LNCaP clone FGC (cell line): ENCODE data around the gene ZNF276.

Experiments used
- DNase-seq: peaks from one replicate; pipeline ENCODE4 v3.0.0-alpha.2; 2011; ENCODE audit warnings: low read depth
- H3K4me3 ChIP-seq: 2 replicates; pipeline ENCODE4 v1.5.1; 2011; ENCODE audit warnings: mild to moderate bottlenecking, low read depth, low read length, control low read depth
- TF ChIP-seq, protein P1 (sequence below): IDR thresholded peaks from 2 replicates; pipeline ENCODE4 v1.5.1; 2012; ENCODE audit warnings: mild to moderate bottlenecking; ENCODE audit not compliant: control insufficient read depth, insufficient read depth; ENCODE audit errors: extremely low read depth

Gene ZNF276

GRCh38 chr16:89705006-89705405, 16.3 kb upstream of the ZNF276 start:
- H3K4me3 ChIP-seq: no peak overlapping the region
- no peak for DNase-seq
- TF ChIP-seq, protein P1, sequence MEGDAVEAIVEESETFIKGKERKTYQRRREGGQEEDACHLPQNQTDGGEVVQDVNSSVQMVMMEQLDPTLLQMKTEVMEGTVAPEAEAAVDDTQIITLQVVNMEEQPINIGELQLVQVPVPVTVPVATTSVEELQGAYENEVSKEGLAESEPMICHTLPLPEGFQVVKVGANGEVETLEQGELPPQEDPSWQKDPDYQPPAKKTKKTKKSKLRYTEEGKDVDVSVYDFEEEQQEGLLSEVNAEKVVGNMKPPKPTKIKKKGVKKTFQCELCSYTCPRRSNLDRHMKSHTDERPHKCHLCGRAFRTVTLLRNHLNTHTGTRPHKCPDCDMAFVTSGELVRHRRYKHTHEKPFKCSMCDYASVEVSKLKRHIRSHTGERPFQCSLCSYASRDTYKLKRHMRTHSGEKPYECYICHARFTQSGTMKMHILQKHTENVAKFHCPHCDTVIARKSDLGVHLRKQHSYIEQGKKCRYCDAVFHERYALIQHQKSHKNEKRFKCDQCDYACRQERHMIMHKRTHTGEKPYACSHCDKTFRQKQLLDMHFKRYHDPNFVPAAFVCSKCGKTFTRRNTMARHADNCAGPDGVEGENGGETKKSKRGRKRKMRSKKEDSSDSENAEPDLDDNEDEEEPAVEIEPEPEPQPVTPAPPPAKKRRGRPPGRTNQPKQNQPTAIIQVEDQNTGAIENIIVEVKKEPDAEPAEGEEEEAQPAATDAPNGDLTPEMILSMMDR: no peak

DNA sequence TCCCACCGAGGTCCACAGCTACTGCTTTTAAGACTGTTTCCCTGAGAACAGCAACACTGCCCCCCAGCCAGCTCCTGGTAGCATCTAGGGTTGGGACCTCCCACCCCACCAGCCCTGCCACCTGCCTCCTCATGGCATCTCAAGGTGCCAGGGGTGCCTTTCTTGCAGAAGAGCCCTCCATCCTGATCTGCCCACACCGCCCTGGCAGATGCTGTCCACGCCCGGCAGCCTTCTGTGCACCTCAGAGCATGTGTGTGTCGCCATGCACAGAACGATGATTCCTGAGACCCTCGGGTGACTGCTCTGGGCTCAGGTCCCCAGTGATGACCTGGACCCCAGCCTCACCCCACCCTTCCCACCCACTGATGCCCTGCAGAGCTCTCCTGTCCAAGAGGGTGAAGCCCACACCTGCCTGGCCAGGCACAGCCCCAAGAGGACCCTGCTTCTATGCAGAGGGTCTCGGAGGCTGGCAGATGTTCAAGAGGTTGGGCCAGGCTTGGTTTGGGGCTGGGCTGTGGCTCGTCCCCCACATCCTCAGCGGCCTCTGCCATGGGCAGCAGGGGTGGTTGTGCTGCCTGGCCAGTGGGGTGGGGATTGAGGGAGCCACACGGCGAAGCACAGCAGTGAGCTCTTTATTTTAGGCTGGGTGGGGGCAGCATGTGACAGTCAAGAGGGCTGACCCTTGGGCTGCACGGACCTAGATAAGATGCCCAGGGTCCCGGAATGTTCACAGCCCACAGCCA, 14.6 kb upstream of the ZNF276 start:
- no peak for DNase-seq
- TF ChIP-seq, protein P1: no peak
- H3K4me3 ChIP-seq: no peak overlapping the region

DNA sequence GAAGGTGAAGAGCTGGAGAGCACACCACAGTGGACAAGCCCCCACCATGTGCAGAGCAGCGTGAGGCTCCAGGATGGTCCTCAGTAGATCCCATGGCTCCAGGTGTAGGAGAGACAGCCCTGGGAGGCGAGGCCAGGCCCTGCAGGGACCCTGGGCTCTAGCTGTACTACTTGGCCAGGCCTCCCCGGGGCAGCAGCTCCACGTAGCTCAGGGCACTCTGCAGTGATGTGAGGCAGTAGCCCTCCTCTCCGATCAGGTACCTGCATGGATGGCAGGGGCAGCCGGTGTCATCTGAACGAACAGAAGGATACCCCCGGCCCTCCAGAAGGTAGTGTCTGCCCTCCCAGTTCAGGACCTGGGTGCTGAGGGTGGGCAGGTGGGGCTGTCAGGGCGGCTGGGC, 13.6 kb upstream of the ZNF276 start:
- TF ChIP-seq, protein P1: no peak
- no peak for DNase-seq
- H3K4me3 ChIP-seq: no peak overlapping the region

DNA sequence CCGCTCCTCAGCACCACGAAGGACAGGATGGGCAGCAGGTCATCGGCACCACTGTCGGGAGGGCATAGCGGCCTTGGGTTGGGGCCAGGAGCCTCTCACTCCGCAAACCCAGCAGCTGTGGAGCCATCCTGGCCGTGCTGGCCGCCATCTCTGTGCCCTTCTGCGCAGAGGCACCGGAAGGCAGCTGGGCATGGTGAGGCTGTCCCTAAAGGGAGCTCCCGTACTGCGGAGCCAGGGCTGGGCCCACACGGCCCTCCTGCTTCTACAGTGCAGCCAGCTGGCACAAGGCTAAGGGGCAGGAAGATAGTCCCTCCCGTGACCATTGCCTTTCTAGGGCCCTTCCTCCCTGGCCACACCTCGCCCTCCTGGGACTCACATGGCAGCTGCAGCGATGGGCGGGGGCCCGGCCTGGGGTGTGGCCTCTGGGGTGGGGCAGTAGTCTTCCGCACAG, 12.8 kb upstream of the ZNF276 start:
- TF ChIP-seq, protein P1: no peak
- no peak overlapping the region for H3K4me3 ChIP-seq
- no peak for DNase-seq

DNA sequence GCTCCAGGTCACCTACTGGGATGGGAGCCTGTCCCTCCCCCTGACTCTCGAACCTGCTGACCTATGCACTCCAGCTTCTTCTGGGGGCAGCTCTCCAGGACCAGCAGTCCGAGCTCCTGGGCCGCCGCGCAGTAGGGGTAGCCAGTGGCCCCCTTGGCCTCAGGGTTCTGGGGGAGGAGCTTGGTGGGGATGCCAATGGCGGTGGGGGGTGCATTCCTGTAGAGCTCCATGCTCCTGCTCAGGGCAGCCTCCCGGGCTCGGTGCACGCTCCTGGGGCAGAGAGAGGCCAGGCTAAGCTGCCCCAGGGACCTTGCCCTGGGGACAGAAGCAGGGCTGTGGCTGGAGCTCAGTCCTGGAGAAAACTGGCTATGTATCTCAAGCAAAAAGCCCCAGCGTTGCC, 12.2 kb upstream of the ZNF276 start:
- H3K4me3 ChIP-seq: no peak overlapping the region
- DNase-seq: no peak
- TF ChIP-seq, protein P1: no peak

DNA sequence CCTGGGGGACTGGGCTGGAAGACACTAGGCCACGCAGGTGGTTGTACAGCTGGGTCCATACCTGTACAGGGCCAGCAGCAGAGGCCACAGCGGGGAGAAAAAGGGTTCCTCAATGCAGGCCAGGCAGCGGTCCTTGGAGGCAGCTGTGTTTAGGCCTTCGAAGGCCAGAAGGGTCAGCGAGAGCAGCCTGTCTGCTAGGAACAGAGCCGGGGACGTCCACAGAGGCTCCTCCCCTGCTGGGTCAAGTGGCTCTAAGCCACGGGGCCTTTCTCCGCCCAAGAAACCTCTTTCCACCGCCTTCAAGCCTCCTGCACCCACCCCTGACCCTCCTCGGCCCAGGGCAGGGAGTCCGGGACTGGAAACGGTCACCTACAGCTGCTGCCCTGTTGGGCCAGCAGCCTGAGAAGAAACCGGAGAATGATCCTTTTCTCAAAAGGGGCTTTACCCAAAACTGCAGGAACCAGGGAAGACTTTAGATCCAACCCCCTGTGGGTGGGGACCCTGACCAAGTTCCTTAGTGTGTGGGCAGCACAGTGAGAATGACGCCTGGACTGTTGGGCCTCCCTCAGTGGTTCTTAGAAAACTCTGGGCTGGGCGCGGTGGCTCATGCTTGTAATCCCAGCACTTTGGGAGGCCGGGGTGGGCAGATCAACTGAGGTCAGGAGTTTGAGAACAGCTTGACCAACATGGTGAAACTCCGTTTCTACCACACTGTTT, 11.5 kb upstream of the ZNF276 start:
- no peak for DNase-seq
- H3K4me3 ChIP-seq: no peak overlapping the region
- TF ChIP-seq, protein P1: no peak
